BJ (cell line): ENCODE results near the gene PHACTR4. TPM values are rescaled to one million over a fixed set of nuclear protein-coding genes. Genes with fewer than 3 reads are reported as not detected.
"Not testable (repeated sequence)": the region's sequence is repeated elsewhere in the genome, so short reads cannot be mapped to it uniquely, and the experiment has no call there.

Experiments
- CTCF ChIA-PET: fragments of 350-600 bp; formaldehyde crosslinking; extraction: SDS; loops from one replicate; lab custom pipeline; 2021; ENCODE audit warnings: antibody characterized with exemption, inconsistent platforms; lab: Yijun Ruan, JAX
- POLR2A ChIA-PET: fragments of 300-600 bp; sonication (Branson Sonifier 250); formaldehyde crosslinking; extraction: SDS; loops from one replicate; lab custom pipeline; 2021; ENCODE audit warnings: antibody characterized with exemption; lab: Charles Lee
- DNase-seq: peaks from one replicate; pipeline ENCODE4 v3.0.0-alpha.2; 2011; ENCODE audit warnings: low read depth
- H3K27me3 ChIP-seq: 2 replicates; pipeline ENCODE4 v1.6.0; 2011; ENCODE audit warnings: low read length; ENCODE audit not compliant: control insufficient read depth, insufficient read depth
- H3K36me3 ChIP-seq: 2 replicates; pipeline ENCODE4 v1.5.1; 2011; ENCODE audit warnings: low read length; ENCODE audit not compliant: control insufficient read depth, insufficient read depth
- H3K4me3 ChIP-seq: 2 replicates; pipeline ENCODE4 v1.5.1; 2011; ENCODE audit warnings: low read depth, mild to moderate bottlenecking, control low read depth, low read length
- polyA plus RNA-seq: library from polyadenylated mRNA; depleted of rRNA; stranded (reverse); fragments of >200 nt; gene quantifications from 2 replicates; pipeline ENCODE4 v1.2.3, GENCODE V29; 2011
- TF ChIP-seq, protein P1 (sequence below): IDR thresholded peaks from 2 replicates; pipeline ENCODE4 v1.5.1; 2011; ENCODE audit warnings: low read depth, mild to moderate bottlenecking, control low read depth, inconsistent platforms, low read length, moderate library complexity; ENCODE audit not compliant: insufficient read depth

Gene PHACTR4
- polyA plus RNA-seq, 1 experiment, result 5.2 TPM

DNA sequence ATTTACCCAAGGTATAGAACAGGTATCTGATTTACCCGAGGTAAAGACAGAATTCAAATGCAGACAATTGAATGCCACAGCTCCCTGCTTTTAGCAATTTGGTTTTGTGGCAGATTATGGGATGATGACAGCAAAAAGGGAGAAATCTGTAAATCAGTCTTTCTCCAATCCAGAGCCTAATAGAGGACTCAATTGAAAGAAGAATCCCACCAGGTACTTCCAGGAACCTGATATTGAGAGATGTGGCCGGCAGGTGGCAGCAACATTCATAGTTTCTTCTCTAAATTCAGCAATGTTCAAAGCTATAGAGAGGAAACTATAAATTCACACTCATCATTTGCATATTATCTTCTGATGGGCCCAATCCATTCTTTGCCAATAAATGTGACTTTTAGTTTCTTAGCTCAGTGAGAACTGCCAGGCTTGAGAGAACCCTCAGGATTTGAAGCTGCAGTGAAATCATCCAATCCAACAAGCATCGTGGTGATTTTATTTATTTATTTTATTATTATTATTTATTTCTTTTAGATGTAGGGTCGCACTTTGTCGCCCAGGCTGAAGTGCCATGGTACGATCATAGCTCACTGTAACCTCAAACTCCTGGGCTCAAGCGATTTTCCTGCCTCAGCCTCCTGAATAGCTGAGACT is 9.8 kb upstream of the PHACTR4 start:
- Histone ChIP-seq H3K27me3 (no peaks in the 10 kb centered on the region), H3K36me3 (no peaks in the 10 kb centered on the region), H3K4me3 (no peak overlapping the region)
- ChIA-PET CTCF (interaction anchor here (0.6 to 6.5 kb wide), 25 partner anchors 9 to 518 kb away, joined by 3 to 60 read pairs (median 3); no protein-coding TSS in a partner anchor), POLR2A (no interaction called here)
- TF ChIP-seq, protein P1, sequence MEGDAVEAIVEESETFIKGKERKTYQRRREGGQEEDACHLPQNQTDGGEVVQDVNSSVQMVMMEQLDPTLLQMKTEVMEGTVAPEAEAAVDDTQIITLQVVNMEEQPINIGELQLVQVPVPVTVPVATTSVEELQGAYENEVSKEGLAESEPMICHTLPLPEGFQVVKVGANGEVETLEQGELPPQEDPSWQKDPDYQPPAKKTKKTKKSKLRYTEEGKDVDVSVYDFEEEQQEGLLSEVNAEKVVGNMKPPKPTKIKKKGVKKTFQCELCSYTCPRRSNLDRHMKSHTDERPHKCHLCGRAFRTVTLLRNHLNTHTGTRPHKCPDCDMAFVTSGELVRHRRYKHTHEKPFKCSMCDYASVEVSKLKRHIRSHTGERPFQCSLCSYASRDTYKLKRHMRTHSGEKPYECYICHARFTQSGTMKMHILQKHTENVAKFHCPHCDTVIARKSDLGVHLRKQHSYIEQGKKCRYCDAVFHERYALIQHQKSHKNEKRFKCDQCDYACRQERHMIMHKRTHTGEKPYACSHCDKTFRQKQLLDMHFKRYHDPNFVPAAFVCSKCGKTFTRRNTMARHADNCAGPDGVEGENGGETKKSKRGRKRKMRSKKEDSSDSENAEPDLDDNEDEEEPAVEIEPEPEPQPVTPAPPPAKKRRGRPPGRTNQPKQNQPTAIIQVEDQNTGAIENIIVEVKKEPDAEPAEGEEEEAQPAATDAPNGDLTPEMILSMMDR, result peak; percentile 65
- no peak for DNase-seq

DNA sequence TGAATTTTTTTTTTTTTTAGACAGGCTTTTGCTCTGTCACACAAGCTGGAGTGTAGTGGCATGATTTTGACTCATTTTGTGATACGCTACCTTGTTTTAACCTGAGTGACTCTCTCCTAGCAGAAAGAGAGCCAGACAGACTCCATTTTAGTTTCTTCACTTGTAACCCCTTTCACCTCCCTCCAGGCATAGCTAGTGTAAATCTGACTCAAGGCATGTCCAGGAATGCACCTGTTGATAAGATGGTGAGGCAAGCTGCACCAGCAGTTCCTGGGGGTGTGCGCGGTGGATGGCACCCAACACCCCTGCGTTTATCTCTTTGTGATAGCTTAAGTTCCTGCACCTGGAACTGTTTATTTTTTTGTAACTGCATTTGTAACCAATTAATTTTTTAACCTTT is 4.7 kb upstream of the PHACTR4 start:
- ChIA-PET POLR2A (no interaction called here), CTCF (interaction anchor here (0.6 to 2.3 kb wide), 3 partner anchors 11 to 512 kb away, joined by 3 to 11 read pairs (median 4); no protein-coding TSS in a partner anchor)
- no peak for DNase-seq
- Histone ChIP-seq H3K27me3 (no peaks in the 10 kb centered on the region), H3K4me3 (no peak overlapping the region), H3K36me3 (no peaks in the 10 kb centered on the region)
- TF ChIP-seq, protein P1, result no peak

DNA sequence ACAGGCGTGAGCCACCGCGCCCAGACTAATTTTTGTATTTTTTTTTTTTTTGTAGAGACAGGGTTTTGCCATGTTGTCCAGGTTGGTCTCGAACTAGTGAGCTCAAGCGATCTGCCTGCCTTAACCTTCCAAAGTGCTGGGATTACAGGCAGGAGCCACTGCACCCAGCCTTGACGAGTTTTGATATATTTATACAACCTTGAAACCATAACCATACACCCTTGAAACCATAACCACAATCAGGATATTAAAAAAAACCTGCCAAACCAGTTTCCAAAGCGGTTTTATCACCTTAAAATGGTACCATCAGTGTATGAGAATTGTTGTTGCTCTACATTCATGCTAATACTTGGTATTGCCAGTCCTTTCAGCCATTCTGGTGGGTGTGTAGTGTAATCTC is 3.7 kb upstream of the PHACTR4 start:
- ChIA-PET POLR2A (no interaction called here), CTCF (interaction anchor here (1.3 kb wide), 1 partner anchor 511 kb away, joined by 4 read pairs; no protein-coding TSS in a partner anchor)
- DNase-seq, result no peak
- Histone ChIP-seq H3K4me3 (no peak overlapping the region), H3K36me3 (no peaks in the 10 kb centered on the region), H3K27me3 (no peaks in the 10 kb centered on the region)
- TF ChIP-seq, protein P1, result no peak

DNA sequence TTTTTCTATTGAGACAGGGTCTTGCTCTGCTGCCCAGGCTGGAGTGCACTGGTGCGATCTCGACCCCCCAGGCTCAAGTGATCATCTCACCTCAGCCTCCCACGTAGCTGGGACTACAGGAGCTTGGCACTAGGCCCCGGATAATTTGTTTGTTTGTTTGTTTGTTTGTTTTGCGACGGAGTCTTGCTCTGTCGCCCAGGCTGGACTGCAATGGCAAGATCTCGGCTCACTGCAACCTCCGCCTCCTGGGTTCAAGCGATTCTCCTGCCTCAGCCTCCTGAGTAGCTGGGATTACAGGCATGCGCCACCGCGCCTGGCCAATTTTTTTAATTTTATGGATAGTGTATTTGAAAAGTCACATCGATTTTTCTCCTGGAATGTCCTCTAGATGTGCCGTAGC is 932 bp upstream of the PHACTR4 start:
- CTCF ChIA-PET, result interaction anchor here (1.8 to 2.2 kb wide), 3 partner anchors 8 to 120 kb away, joined by 9 to 15 read pairs (median 11); no protein-coding TSS in a partner anchor
- H3K4me3 ChIP-seq, H3K27me3 ChIP-seq, H3K36me3 ChIP-seq, DNase-seq, POLR2A ChIA-PET: not testable (repeated sequence)

DNA sequence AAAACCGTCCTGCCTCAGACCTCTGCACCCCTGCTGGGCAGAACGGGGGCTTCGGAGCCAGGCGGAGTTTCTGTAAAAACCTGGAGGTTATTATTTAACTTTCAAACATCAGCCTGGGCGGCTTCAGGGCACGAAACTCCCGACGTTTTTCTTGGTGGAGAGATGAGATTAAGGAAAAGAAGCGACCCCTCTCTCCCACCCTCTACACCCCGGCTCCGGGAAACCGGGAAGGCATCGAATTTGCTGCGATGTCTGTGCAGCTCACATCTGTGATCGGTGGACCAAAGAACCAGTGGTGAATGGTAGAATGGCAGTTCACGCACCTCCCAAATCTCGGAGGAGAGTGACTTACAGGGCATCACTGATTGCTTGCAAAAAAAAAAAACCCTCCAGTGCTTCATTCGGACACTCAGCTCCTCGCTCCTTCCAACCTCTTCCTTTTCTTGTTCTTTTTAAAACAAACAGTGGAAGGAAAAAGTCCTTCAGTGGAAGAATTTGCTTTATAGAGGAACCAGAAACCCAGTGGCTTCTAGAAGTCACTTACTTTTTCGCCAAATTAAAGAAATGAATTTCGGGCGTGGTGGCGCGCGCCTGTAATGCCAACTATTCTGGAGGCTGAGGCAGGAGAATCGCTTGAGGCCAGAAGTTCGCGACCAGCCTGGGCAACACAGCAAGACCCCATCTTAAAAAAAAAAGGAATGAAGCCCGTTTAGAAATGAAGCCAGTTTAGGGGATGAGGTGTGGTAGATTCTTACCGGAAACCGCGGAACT is 884 bp downstream of the PHACTR4 start:
- no peaks in the 10 kb centered on the region for H3K36me3 ChIP-seq
- TF ChIP-seq, protein P1, result peak; percentile 39
- no peak for DNase-seq
- peak overlapping the region; percentile 63 for H3K4me3 ChIP-seq
- no peaks in the 10 kb centered on the region for H3K27me3 ChIP-seq
- CTCF ChIA-PET, result interaction anchor here (0.8 to 2.0 kb wide), 3 partner anchors 11 to 214 kb away, joined by 3 to 11 read pairs (median 4); no protein-coding TSS in a partner anchor
- POLR2A ChIA-PET, result interaction anchor here (0.6 to 0.8 kb wide), 2 partner anchors 139 to 232 kb away, joined by 7 to 8 read pairs; no protein-coding TSS in a partner anchor
